ENCODE measurements around the gene CCR5AS.

- TF ChIP-seq CTCF (IDR thresholded peaks at IDR 0.05 in 8 of 11, conservative IDR thresholded peaks at IDR 0.05 in 3 of 11), result no peak
- TF ChIP-seq POLR2A (IDR thresholded peaks at IDR 0.05), result no peak
- TF ChIP-seq POLR2AphosphoS5 (IDR thresholded peaks at IDR 0.05), result no peak
Measured at GRCh38 chr3:46438831-46439230, 32.0 kb upstream of the CCR5AS start.

Measured in spleen (tissue), 7 donors.